Measurements from ENCODE around the gene MEI4. TPM values are rescaled to one million over a fixed set of nuclear protein-coding genes. Genes with fewer than 3 reads are reported as not detected.

The MEI4 gene
- total and polyA plus RNA-seq, 2 of the 13 experiments (the other 11 are each of a cell fraction or from before 2014, with no cell fraction given): not detected

DNA sequence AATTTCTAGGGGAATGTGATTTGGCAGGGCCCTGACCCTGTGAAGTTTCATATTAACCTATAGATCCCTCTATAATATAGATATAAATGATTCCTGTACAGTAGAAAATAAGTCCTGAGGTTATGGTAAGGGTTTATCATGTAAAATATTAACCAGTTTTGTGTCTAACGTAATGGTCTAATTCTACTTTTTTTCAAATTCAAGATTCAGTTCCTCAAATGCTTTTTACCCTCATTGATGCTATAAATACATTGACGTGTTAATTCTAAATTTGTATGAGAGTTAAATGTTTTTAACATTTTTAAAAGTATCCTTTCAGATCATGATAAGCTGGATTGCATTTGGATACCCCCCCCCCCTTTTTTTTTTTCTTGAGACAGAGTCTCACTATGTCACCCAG lies 169.4 kb downstream of the MEI4 start (continued):
- TF ChIP-seq HNF4G (IDR thresholded peaks at IDR 0.05; ENCODE audit: borderline replicate concordance, low read depth, low read length) (no peak), HNF4G (CRISPR knock-in tag; IDR thresholded peaks at IDR 0.05; ENCODE audit: borderline replicate concordance, low read depth) (no peak)

DNA sequence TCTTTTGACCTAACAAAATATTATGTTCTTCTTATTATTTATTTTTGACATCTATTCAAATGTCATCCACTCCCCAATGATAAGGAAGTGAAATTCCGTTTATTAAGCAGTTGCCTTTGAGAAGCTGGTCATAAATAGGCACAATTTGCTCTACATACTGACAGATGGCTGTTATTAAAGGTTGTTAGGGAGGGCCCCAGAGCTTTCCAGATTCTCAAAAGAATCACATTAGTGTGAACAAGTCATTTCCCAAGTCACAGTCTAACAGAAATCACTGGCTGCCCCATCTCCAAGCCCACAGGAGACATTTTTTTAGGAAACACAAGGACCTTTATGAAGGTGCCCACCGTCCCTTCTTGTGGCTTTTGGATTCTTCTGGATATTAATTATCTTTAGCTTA lies 172.4 kb downstream of the MEI4 start:
- FAIRE-seq: no peak
- CTCF ChIA-PET (ENCODE audit: low intra/inter-chr PET ratio, low total read pairs): no interaction called here
- no TSS peak for BruUV-seq (replicated peaks)
- Histone ChIP-seq H3K9me3 (ENCODE audit: low read length) (no peaks in the 10 kb centered on the region), H3K4me3 (replicated peaks in 1 of 3; ENCODE audit: insufficient read depth in 1 of 3, low read depth in 2 of 3, low read length in 3 of 3) (no peak overlapping the region), H3K27ac (ENCODE audit: extremely low read length, insufficient read depth, low read length) (no peak overlapping the region), H3K4me2 (ENCODE audit: low read depth, low read length) (no peak overlapping the region), H3K27me3 (ENCODE audit: control insufficient read depth in 1 of 2, insufficient read depth in 2 of 2, low read length in 2 of 2) (no peaks in the 10 kb centered on the region), H4K20me1 (ENCODE audit: insufficient read depth, low read length) (no peaks in the 10 kb centered on the region), H2AFZ (ENCODE audit: low read length) (no peak overlapping the region), H3K9ac (ENCODE audit: insufficient read depth, low read depth, low read length) (no peak overlapping the region), H3K4me1 (ENCODE audit: insufficient read depth, low read length) (no peaks in the 10 kb centered on the region), H3K36me3 (replicated peaks in 1 of 2; ENCODE audit: control insufficient read depth in 1 of 2, insufficient read depth in 2 of 2, low read length in 2 of 2) (no peaks in the 10 kb centered on the region), H3K79me2 (ENCODE audit: insufficient read depth, low read length) (no peaks in the 10 kb centered on the region)
- in situ Hi-C loops (cut with HindIII; ENCODE audit: extremely low pct_ligation_motif_present, low pct_unique_long_range_greater_than_20kb): no loop called here
- DNase-seq (ENCODE audit: low spot score): no peak
- TF ChIP-seq RARG (CRISPR knock-in tag; IDR thresholded peaks at IDR 0.05; ENCODE audit: low read depth) (no peak), TARDBP (CRISPR knock-in tag; IDR thresholded peaks at IDR 0.05) (no peak), BCL6 (CRISPR knock-in tag; IDR thresholded peaks at IDR 0.05) (no peak), ZNF83 (CRISPR knock-in tag; IDR thresholded peaks at IDR 0.05; ENCODE audit: borderline replicate concordance) (no peak), MEF2D (CRISPR knock-in tag; IDR thresholded peaks at IDR 0.05) (no peak), ZNF333 (CRISPR knock-in tag; IDR thresholded peaks at IDR 0.05; ENCODE audit: borderline replicate concordance) (no peak), NBN (conservative IDR thresholded peaks at IDR 0.05) (no peak), ZBTB21 (CRISPR knock-in tag; IDR thresholded peaks at IDR 0.05) (no peak), HOXA7 (CRISPR knock-in tag; IDR thresholded peaks at IDR 0.05) (no peak)
- TF ChIP-seq, protein P1, sequence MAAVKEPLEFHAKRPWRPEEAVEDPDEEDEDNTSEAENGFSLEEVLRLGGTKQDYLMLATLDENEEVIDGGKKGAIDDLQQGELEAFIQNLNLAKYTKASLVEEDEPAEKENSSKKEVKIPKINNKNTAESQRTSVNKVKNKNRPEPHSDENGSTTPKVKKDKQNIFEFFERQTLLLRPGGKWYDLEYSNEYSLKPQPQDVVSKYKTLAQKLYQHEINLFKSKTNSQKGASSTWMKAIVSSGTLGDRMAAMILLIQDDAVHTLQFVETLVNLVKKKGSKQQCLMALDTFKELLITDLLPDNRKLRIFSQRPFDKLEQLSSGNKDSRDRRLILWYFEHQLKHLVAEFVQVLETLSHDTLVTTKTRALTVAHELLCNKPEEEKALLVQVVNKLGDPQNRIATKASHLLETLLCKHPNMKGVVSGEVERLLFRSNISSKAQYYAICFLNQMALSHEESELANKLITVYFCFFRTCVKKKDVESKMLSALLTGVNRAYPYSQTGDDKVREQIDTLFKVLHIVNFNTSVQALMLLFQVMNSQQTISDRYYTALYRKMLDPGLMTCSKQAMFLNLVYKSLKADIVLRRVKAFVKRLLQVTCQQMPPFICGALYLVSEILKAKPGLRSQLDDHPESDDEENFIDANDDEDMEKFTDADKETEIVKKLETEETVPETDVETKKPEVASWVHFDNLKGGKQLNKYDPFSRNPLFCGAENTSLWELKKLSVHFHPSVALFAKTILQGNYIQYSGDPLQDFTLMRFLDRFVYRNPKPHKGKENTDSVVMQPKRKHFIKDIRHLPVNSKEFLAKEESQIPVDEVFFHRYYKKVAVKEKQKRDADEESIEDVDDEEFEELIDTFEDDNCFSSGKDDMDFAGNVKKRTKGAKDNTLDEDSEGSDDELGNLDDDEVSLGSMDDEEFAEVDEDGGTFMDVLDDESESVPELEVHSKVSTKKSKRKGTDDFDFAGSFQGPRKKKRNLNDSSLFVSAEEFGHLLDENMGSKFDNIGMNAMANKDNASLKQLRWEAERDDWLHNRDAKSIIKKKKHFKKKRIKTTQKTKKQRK (IDR thresholded peaks at IDR 0.05; ENCODE audit: low read length): no peak
- TF ChIP-seq, protein P2, sequence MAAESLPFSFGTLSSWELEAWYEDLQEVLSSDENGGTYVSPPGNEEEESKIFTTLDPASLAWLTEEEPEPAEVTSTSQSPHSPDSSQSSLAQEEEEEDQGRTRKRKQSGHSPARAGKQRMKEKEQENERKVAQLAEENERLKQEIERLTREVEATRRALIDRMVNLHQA (CRISPR knock-in tag; IDR thresholded peaks at IDR 0.05): no peak
- TF ChIP-seq, protein P3, sequence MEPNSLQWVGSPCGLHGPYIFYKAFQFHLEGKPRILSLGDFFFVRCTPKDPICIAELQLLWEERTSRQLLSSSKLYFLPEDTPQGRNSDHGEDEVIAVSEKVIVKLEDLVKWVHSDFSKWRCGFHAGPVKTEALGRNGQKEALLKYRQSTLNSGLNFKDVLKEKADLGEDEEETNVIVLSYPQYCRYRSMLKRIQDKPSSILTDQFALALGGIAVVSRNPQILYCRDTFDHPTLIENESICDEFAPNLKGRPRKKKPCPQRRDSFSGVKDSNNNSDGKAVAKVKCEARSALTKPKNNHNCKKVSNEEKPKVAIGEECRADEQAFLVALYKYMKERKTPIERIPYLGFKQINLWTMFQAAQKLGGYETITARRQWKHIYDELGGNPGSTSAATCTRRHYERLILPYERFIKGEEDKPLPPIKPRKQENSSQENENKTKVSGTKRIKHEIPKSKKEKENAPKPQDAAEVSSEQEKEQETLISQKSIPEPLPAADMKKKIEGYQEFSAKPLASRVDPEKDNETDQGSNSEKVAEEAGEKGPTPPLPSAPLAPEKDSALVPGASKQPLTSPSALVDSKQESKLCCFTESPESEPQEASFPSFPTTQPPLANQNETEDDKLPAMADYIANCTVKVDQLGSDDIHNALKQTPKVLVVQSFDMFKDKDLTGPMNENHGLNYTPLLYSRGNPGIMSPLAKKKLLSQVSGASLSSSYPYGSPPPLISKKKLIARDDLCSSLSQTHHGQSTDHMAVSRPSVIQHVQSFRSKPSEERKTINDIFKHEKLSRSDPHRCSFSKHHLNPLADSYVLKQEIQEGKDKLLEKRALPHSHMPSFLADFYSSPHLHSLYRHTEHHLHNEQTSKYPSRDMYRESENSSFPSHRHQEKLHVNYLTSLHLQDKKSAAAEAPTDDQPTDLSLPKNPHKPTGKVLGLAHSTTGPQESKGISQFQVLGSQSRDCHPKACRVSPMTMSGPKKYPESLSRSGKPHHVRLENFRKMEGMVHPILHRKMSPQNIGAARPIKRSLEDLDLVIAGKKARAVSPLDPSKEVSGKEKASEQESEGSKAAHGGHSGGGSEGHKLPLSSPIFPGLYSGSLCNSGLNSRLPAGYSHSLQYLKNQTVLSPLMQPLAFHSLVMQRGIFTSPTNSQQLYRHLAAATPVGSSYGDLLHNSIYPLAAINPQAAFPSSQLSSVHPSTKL (CRISPR knock-in tag; IDR thresholded peaks at IDR 0.05): no peak
- no peak for ATAC-seq
- WGBS (ENCODE audit: low lambda C conversion rate): 63% methylated on average over 2 of the region's 2 CpGs
- intact Hi-C loops (cut with micrococcal nuclease; ENCODE audit: unreplicated experiment): no loop called here
- POLR2A ChIA-PET: no interaction called here

All from HepG2 (cell line).